ENCODE measurements around the gene KIF9.

- TF ChIP-seq CTCF (IDR thresholded peaks at IDR 0.05; ENCODE audit: borderline replicate concordance, extremely low read depth, low read length, poor library complexity, severe bottlenecking) (no peak), EZH2 (IDR thresholded peaks at IDR 0.05; ENCODE audit: borderline replicate concordance, low read depth, low read length, severe bottlenecking) (no peak)
Observed at GRCh38 chr3:47299381-47300318, 17.1 kb upstream of the KIF9 start.

Data from DND-41 (cell line).